ENCODE results near the gene P2RY6. TPM values are rescaled to one million over a fixed set of nuclear protein-coding genes. Genes with fewer than 3 reads are reported as not detected.
"Not testable (repeated sequence)": the region's sequence is repeated elsewhere in the genome, so short reads cannot be mapped to it uniquely, and the experiment has no call there.

Gene P2RY6
- polyA plus RNA-seq, 1 donor (not counting 4 experiments of a cell fraction or from before 2014, with no cell fraction given): 0.04 TPM

- no peak overlapping the region for H3K27ac ChIP-seq (ENCODE audit: control insufficient read depth, insufficient read depth, low read length)
- no peaks in the 10 kb centered on the region for H3K9me3 ChIP-seq (ENCODE audit: control insufficient read depth, low read depth, low read length)
- no peak for TF ChIP-seq EZH2 (IDR thresholded peaks at IDR 0.05; ENCODE audit: low read length)
- TF ChIP-seq CTCF (optimal IDR thresholded peaks at IDR 0.05 in 1 of 3, IDR thresholded peaks at IDR 0.05 in 1 of 3, conservative IDR thresholded peaks at IDR 0.05 in 1 of 3; ENCODE audit: extremely low read depth in 1 of 3, insufficient read depth in 2 of 3, low read length in 3 of 3): no peak
- DNase-seq (ENCODE audit: low read depth, low spot score) (no peak), FAIRE-seq (no peak)
- no peaks in the 10 kb centered on the region for H3K79me2 ChIP-seq (ENCODE audit: control insufficient read depth, insufficient read depth, low read length)
- peaks cover 22% of the 10 kb centered on the region for H3K4me1 ChIP-seq (ENCODE audit: control insufficient read depth, extremely low read depth, insufficient read depth, low read length)
- H4K20me1 ChIP-seq (ENCODE audit: control insufficient read depth, extremely low read depth, insufficient read depth, low read length): no peaks in the 10 kb centered on the region
- no peak overlapping the region for H3K4me3 ChIP-seq (ENCODE audit: control insufficient read depth in 2 of 3, extremely low read depth in 1 of 3, insufficient read depth in 2 of 3, low read depth in 1 of 3, low read length in 3 of 3)
- no peak overlapping the region for H3K4me2 ChIP-seq (ENCODE audit: control insufficient read depth, extremely low read depth, insufficient read depth, low read depth, low read length)
- H2AFZ ChIP-seq (ENCODE audit: control insufficient read depth, low read length): no peak overlapping the region
- dilution Hi-C loops (cut with MboI; ENCODE audit: extremely low pct_ligation_motif_present, low sequenced_read_pairs): no loop called here
- H3K9me1 ChIP-seq (ENCODE audit: control insufficient read depth, extremely low read depth, insufficient read depth, low read length): no peaks in the 10 kb centered on the region
- H3K9ac ChIP-seq (ENCODE audit: control insufficient read depth, extremely low read depth, insufficient read depth, low read length): no peak overlapping the region
- peaks cover 8% of the 10 kb centered on the region for H3K27me3 ChIP-seq (ENCODE audit: control insufficient read depth, extremely low read depth, insufficient read depth, low read length)
- H3K36me3 ChIP-seq (ENCODE audit: control insufficient read depth in 2 of 2, extremely low read depth in 1 of 2, insufficient read depth in 2 of 2, low read length in 2 of 2): no peaks in the 10 kb centered on the region
Observed at GRCh38 chr11:73272680-73273038, 521 bp downstream of the P2RY6 start.

GRCh38 chr11:73273222-73273895 is 1.2 kb downstream of the P2RY6 start:
- Histone ChIP-seq H3K4me3 (ENCODE audit: control insufficient read depth in 2 of 3, extremely low read depth in 1 of 3, insufficient read depth in 2 of 3, low read depth in 1 of 3, low read length in 3 of 3) (no peak overlapping the region), H3K27ac (ENCODE audit: control insufficient read depth, insufficient read depth, low read length) (no peak overlapping the region), H3K27me3 (ENCODE audit: control insufficient read depth, extremely low read depth, insufficient read depth, low read length) (peaks cover 4% of the 10 kb centered on the region)

GRCh38 chr11:73274191-73274590 is 2.1 kb downstream of the P2RY6 start:
- H3K9ac ChIP-seq (ENCODE audit: control insufficient read depth, extremely low read depth, insufficient read depth, low read length); H3K9me1 ChIP-seq (ENCODE audit: control insufficient read depth, extremely low read depth, insufficient read depth, low read length); H2AFZ ChIP-seq (ENCODE audit: control insufficient read depth, low read length); H4K20me1 ChIP-seq (ENCODE audit: control insufficient read depth, extremely low read depth, insufficient read depth, low read length); H3K79me2 ChIP-seq (ENCODE audit: control insufficient read depth, insufficient read depth, low read length); H3K36me3 ChIP-seq (ENCODE audit: control insufficient read depth in 2 of 2, extremely low read depth in 1 of 2, insufficient read depth in 2 of 2, low read length in 2 of 2); DNase-seq (ENCODE audit: low read depth, low spot score); H3K27me3 ChIP-seq (ENCODE audit: control insufficient read depth, extremely low read depth, insufficient read depth, low read length); H3K4me2 ChIP-seq (ENCODE audit: control insufficient read depth, extremely low read depth, insufficient read depth, low read depth, low read length); FAIRE-seq; H3K27ac ChIP-seq (ENCODE audit: control insufficient read depth, insufficient read depth, low read length); H3K9me3 ChIP-seq (ENCODE audit: control insufficient read depth, low read depth, low read length); H3K4me3 ChIP-seq (ENCODE audit: control insufficient read depth in 2 of 3, extremely low read depth in 1 of 3, insufficient read depth in 2 of 3, low read depth in 1 of 3, low read length in 3 of 3); dilution Hi-C loops (cut with MboI; ENCODE audit: extremely low pct_ligation_motif_present, low sequenced_read_pairs): not testable (repeated sequence)
- peaks cover 20% of the 10 kb centered on the region for H3K4me1 ChIP-seq (ENCODE audit: control insufficient read depth, extremely low read depth, insufficient read depth, low read length)

More at GRCh38 chr11:73273222-73273895, 1.2 kb downstream of the P2RY6 start:
- DNase-seq (ENCODE audit: low read depth, low spot score) (no peak), FAIRE-seq (no peak)
- Histone ChIP-seq H2AFZ (ENCODE audit: control insufficient read depth, low read length) (no peak overlapping the region), H3K9ac (ENCODE audit: control insufficient read depth, extremely low read depth, insufficient read depth, low read length) (no peak overlapping the region), H3K36me3 (ENCODE audit: control insufficient read depth in 2 of 2, extremely low read depth in 1 of 2, insufficient read depth in 2 of 2, low read length in 2 of 2) (no peaks in the 10 kb centered on the region), H3K9me1 (ENCODE audit: control insufficient read depth, extremely low read depth, insufficient read depth, low read length) (no peaks in the 10 kb centered on the region), H3K9me3 (ENCODE audit: control insufficient read depth, low read depth, low read length) (no peaks in the 10 kb centered on the region), H3K4me2 (ENCODE audit: control insufficient read depth, extremely low read depth, insufficient read depth, low read depth, low read length) (no peak overlapping the region), H3K79me2 (ENCODE audit: control insufficient read depth, insufficient read depth, low read length) (no peaks in the 10 kb centered on the region), H4K20me1 (ENCODE audit: control insufficient read depth, extremely low read depth, insufficient read depth, low read length) (no peaks in the 10 kb centered on the region), H3K4me1 (ENCODE audit: control insufficient read depth, extremely low read depth, insufficient read depth, low read length) (peaks cover 22% of the 10 kb centered on the region)
- dilution Hi-C loops (cut with MboI; ENCODE audit: extremely low pct_ligation_motif_present, low sequenced_read_pairs): no loop called here
- no peak for TF ChIP-seq EZH2 (IDR thresholded peaks at IDR 0.05; ENCODE audit: low read length)
- TF ChIP-seq CTCF (optimal IDR thresholded peaks at IDR 0.05 in 1 of 3, IDR thresholded peaks at IDR 0.05 in 1 of 3, conservative IDR thresholded peaks at IDR 0.05 in 1 of 3; ENCODE audit: extremely low read depth in 1 of 3, insufficient read depth in 2 of 3, low read length in 3 of 3): no peak

All from keratinocyte (primary cell).